HEK293 (cell line): ENCODE measurements around the gene BPI.

ENCODE experiments used
- HOXA7 ChIP-seq: sonication (generic); formaldehyde crosslinking; IDR thresholded peaks from 2 replicates; pipeline ENCODE4 v1.8.1; 2022; ENCODE audit warnings: missing genetic modification reagents, borderline replicate concordance
- MYNN ChIP-seq: fragments of 450-650 bp; formaldehyde crosslinking; IDR thresholded peaks from 2 replicates; pipeline ENCODE4 v1.5.1; 2016; ENCODE audit warnings: missing biosample characterization, missing genetic modification characterization, borderline replicate concordance
- PBX3 ChIP-seq: sonication (generic); formaldehyde crosslinking; IDR thresholded peaks from 2 replicates; pipeline ENCODE4 v1.8.1; 2022; ENCODE audit warnings: mild to moderate bottlenecking, moderate library complexity, missing genetic modification reagents
- YY1 ChIP-seq: fragments of 450-650 bp; formaldehyde crosslinking; IDR thresholded peaks from 2 replicates; pipeline ENCODE4 v1.5.1; 2018; ENCODE audit warnings: missing biosample characterization, missing genetic modification characterization
- ZNF24 ChIP-seq: fragments of 450-650 bp; formaldehyde crosslinking; IDR thresholded peaks from 2 replicates; pipeline ENCODE4 v1.5.1; 2016; ENCODE audit warnings: missing biosample characterization, missing genetic modification characterization
- ZNF670 ChIP-seq: fragments of 450-650 bp; formaldehyde crosslinking; IDR thresholded peaks from 2 replicates; pipeline ENCODE4 v1.5.1; 2016; ENCODE audit warnings: missing biosample characterization, missing genetic modification characterization, low read depth
- ZNF701 ChIP-seq: fragments of 450-650 bp; formaldehyde crosslinking; IDR thresholded peaks from 2 replicates; pipeline ENCODE4 v1.5.1; 2016; ENCODE audit warnings: missing biosample characterization, missing genetic modification characterization

- no peak for TF ChIP-seq MYNN (tag by site-specific recombination)
- no peak for TF ChIP-seq HOXA7
- no peak for TF ChIP-seq ZNF670 (tag by site-specific recombination)
- no peak for TF ChIP-seq ZNF24
- no peak for TF ChIP-seq PBX3 (CRISPR knock-in tag)
- TF ChIP-seq ZNF701 (tag by site-specific recombination), result no peak
- no peak for TF ChIP-seq YY1
These were observed 25.2 kb upstream of the BPI start for GRCh38 chr20:38278763-38279162.
